ENCODE data around the gene GTF3A.

DNA sequence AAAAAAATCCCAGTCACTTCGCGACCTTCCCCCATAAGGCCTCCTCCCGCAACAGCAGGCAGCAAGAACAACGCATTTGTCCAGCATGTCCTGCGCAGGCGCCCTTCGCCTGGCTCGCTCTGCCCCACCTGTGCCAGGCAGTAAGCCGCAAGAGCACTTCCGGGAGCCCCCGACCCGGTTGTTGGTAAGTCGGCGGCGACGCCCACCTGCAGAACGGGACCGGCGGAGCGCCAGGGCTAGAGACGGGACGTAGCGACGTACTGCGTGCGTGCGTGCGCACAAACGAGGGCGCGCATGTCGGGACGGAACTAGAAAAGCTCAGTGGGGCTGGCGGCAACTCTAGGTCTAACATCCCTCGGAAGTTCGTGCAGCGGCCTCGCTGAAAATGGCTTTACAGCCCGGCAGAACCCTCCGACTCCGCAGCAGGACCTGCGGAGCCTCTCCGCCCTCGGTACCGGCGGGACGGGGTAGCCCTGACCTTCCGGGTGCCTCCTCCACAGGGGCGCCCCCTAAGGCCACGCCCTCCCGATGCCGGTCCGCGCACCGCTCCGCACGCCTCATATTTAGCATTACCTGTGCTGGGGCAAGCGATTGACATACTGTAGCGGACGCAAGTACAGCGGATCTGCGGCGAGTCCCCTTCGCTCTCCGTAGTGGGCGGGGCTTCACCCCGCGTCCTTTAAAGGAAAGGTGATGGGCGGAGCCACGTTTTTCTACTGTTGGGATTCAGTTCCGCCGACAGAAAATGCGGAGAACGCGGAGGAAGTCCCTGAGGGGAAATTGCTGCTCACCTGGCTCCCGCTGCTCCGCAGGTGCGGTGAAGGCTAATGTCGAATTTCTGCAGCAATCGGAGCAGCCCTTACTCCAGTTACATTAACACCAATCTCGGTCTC lies 25.8 kb downstream of the GTF3A start, which contains the start of gene MTIF3:
- TF ChIP-seq POLR2A (IDR thresholded peaks at IDR 0.05; ENCODE audit: low read depth, low read length) (peak; percentile 96), POLR2AphosphoS5 (IDR thresholded peaks at IDR 0.05; ENCODE audit: low read depth, low read length) (peak; percentile 95), TAF1 (IDR thresholded peaks at IDR 0.05; ENCODE audit: low read depth, low read length) (peak; percentile 83), POU2F2 (IDR thresholded peaks at IDR 0.05; ENCODE audit: low read depth, low read length) (peak; percentile 55; the same call in 1 of the 2 replicates)
